NOMO-1 treated with DMSO at 0.1 percent for 48 hours (cell line): ENCODE measurements around the gene KXD1.
"Not testable (repeated sequence)": the region's sequence is repeated elsewhere in the genome, so short reads cannot be mapped to it uniquely, and the experiment has no call there.

Experiments
- DNase-seq: peaks from one replicate; lab custom pipeline; 2025; ENCODE audit not compliant: unreplicated experiment; lab: John Stamatoyannopoulos, UW

The KXD1 gene

GRCh38 chr19:18533058-18533457 is 24.6 kb upstream of the KXD1 start:
- DNase-seq: no peak

GRCh38 chr19:18536475-18536874 is 21.2 kb upstream of the KXD1 start:
- DNase-seq: no peak

GRCh38 chr19:18537431-18537830 is 20.2 kb upstream of the KXD1 start:
- DNase-seq: no peak

- DNase-seq: no peak
Measured at GRCh38 chr19:18538115-18538514, 19.6 kb upstream of the KXD1 start.

GRCh38 chr19:18539372-18539771 is 18.3 kb upstream of the KXD1 start:
- no peak for DNase-seq

- not testable (repeated sequence) for DNase-seq
Measured at GRCh38 chr19:18540200-18540599, 17.5 kb upstream of the KXD1 start.

GRCh38 chr19:18541258-18541991 is 16.2 kb upstream of the KXD1 start:
- DNase-seq: no peak

- no peak for DNase-seq
Measured at GRCh38 chr19:18541992-18542940, 15.4 kb upstream of the KXD1 start.

- DNase-seq: peak; percentile 82
Measured at GRCh38 chr19:18542941-18543813, 14.5 kb upstream of the KXD1 start, which contains the start of gene FKBP8. Gene FKBP8, minus strand, starts transcription at chr19:18543573. Its CDS starts 1,603 bp downstream, at chr19:18541970.

- peak; percentile 89 for DNase-seq
Measured at GRCh38 chr19:18543814-18544475, 13.7 kb upstream of the KXD1 start.

- DNase-seq: no peak
Measured at GRCh38 chr19:18551631-18552030, 6.0 kb upstream of the KXD1 start.

GRCh38 chr19:18558202-18558555 is 509 bp downstream of the KXD1 start:
- DNase-seq: no peak

GRCh38 chr19:18558604-18559003 is 934 bp downstream of the KXD1 start:
- no peak for DNase-seq

- DNase-seq: no peak
Measured at GRCh38 chr19:18559685-18560084, 2.0 kb downstream of the KXD1 start.

- no peak for DNase-seq
Measured at GRCh38 chr19:18562086-18562485, 4.4 kb downstream of the KXD1 start.

- DNase-seq: no peak
Measured at GRCh38 chr19:18566953-18567352, 9.3 kb downstream of the KXD1 start.

GRCh38 chr19:18568367-18568766 is 10.7 kb downstream of the KXD1 start:
- DNase-seq: no peak

- peak; percentile 94 for DNase-seq
Measured at GRCh38 chr19:18571564-18572344, 14.1 kb downstream of the KXD1 start, which contains the start of gene UBA52. Gene UBA52, plus strand, starts transcription at chr19:18571857. Its CDS starts 1,444 bp downstream, at chr19:18573301.

- DNase-seq: no peak
Measured at GRCh38 chr19:18574691-18575291, 17.1 kb downstream of the KXD1 start.
